H1 (cell line): ENCODE measurements around the gene EGLN3. TPM values are rescaled to one million over a fixed set of nuclear protein-coding genes. Genes with fewer than 3 reads are reported as not detected.

Experiments
- CBX5 ChIP-seq: fragments of 300-800, 300-1000 bp; sonication (generic); IDR thresholded peaks from 2 replicates; pipeline ENCODE4 v1.7.1; 2016; ENCODE audit warnings: antibody characterized with exemption, low read length, low read depth
- NANOG ChIP-seq: IDR thresholded peaks from 2 replicates; pipeline ENCODE4 v1.6.1; 2011; ENCODE audit warnings: low read length, low read depth, mild to moderate bottlenecking, inconsistent platforms; ENCODE audit not compliant: insufficient read depth, poor library complexity, severe bottlenecking
- POLR2AphosphoS5 ChIP-seq: IDR thresholded peaks from 2 replicates; pipeline ENCODE4 v1.6.1; 2011; ENCODE audit warnings: low read depth, low read length
- RBBP5 ChIP-seq: IDR thresholded peaks from 2 replicates; pipeline ENCODE4 v1.7.1; 2012; ENCODE audit warnings: low read depth, mild to moderate bottlenecking, inconsistent platforms, low read length, moderate library complexity, borderline replicate concordance
- polyA plus RNA-seq, 7 experiments: library from polyadenylated mRNA; depleted of rRNA in 3 of 7; stranded (reverse) in 5 of 7; unstranded in 2 of 7; fragments of >200 nt in 5 of 7; fragments of 200-250 nt in 2 of 7; gene quantifications; 1 replicate in 5 of 7; 2 replicates in 1 of 7; 4 replicates in 1 of 7; pipeline versions ENCODE4 v1.2.1 to v1.2.3, GENCODE V29; 2011 to 2013; ENCODE audit warnings: missing spikeins in 2 of 7, mixed read lengths in 2 of 7
- total RNA-seq: library from RNA; stranded (reverse); fragmentation: NEBNext Ultra II Directional; extraction: Animal tissue kit (Norgen Biotek cat#: 25700); gene quantifications from 2 replicates; pipeline ENCODE4 v1.2.1, GENCODE V29; 2021
- TF ChIP-seq, protein P1 (sequence below): IDR thresholded peaks from 2 replicates; pipeline ENCODE4 v1.6.1; 2012; ENCODE audit warnings: low read length, inconsistent platforms

The EGLN3 gene
- total and polyA plus RNA-seq, 2 of the 8 experiments (the other 6 are each of a cell fraction or from before 2014, with no cell fraction given): 10.6 to 27.3 TPM

DNA sequence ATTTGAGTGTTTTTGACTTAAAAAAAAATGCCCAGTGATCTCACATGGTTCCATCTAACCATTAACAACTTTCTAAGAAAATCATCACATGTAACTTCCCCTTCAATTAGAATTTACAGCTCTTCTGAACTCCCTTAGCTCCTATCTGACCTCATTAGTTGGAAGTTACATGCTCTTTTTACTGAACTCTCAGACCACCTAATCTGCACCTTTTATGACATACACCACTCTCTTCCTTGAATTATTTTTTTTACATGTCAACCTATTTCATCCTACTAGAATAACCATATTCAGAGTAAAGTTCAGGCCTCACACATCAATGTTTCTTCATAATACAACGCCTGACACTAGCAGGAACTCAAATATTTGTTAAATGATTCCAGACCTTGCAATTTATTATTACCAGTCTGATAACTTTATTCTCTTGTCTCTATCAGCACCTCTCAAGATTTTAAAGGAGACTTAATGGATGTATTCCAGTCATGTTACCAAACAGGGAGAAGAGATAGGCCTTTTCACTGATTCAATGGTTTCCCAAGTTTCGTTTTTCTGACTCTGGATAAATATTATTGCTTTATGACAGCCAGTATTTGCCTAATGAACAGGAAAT, 21.0 kb downstream of the EGLN3 start (continued):
- TF ChIP-seq RBBP5: no peak
- no peak for TF ChIP-seq POLR2AphosphoS5
- TF ChIP-seq, protein P1, sequence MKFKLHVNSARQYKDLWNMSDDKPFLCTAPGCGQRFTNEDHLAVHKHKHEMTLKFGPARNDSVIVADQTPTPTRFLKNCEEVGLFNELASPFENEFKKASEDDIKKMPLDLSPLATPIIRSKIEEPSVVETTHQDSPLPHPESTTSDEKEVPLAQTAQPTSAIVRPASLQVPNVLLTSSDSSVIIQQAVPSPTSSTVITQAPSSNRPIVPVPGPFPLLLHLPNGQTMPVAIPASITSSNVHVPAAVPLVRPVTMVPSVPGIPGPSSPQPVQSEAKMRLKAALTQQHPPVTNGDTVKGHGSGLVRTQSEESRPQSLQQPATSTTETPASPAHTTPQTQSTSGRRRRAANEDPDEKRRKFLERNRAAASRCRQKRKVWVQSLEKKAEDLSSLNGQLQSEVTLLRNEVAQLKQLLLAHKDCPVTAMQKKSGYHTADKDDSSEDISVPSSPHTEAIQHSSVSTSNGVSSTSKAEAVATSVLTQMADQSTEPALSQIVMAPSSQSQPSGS: no peak
- TF ChIP-seq NANOG: no peak
- TF ChIP-seq CBX5: no peak
